ENCODE data around the gene OR9I1. TPM values are rescaled to one million over a fixed set of nuclear protein-coding genes. Genes with fewer than 3 reads are reported as not detected.

The OR9I1 gene
- total and polyA plus RNA-seq, 2 of the 4 experiments (the other 2 are of a cell fraction): not detected

Other genes with a start within 250 kb of the OR9I1 start
- not detected in 2 replicates for gene OR9Q1, start 101.6 kb downstream of the OR9I1 start, total RNA-seq (2012; rRNA removed)
- not detected in 2 replicates for gene OR9Q1, start 101.6 kb downstream of the OR9I1 start, polyA plus RNA-seq (2012; rRNA removed)
- gene OR6Q1, start 94.6 kb downstream of the OR9I1 start, total RNA-seq (2012; rRNA removed): not detected in 2 replicates
- not detected in 2 replicates for gene OR6Q1, start 94.6 kb downstream of the OR9I1 start, polyA plus RNA-seq (2012; rRNA removed)
- gene OR9Q2, start 63.5 kb upstream of the OR9I1 start, total RNA-seq (2012; rRNA removed): not detected in 2 replicates
- not detected in 2 replicates for gene OR9Q2, start 63.5 kb upstream of the OR9I1 start, polyA plus RNA-seq (2012; rRNA removed)
- gene OR1S2, start 78.6 kb upstream of the OR9I1 start, total RNA-seq (2012; rRNA removed): not detected in 2 replicates
- not detected in 2 replicates for gene OR1S2, start 78.6 kb upstream of the OR9I1 start, polyA plus RNA-seq (2012; rRNA removed)
- not detected in 2 replicates for gene OR1S1, start 87.2 kb upstream of the OR9I1 start, total RNA-seq (2012; rRNA removed)
- gene OR1S1, start 87.2 kb upstream of the OR9I1 start, polyA plus RNA-seq (2012; rRNA removed): not detected in 2 replicates
- not detected in 2 replicates for gene OR10Q1, start 103.4 kb upstream of the OR9I1 start, total RNA-seq (2012; rRNA removed)
- 0.07 TPM in 1 of 2 replicates, not detected in the other for gene OR10Q1, start 103.4 kb upstream of the OR9I1 start, polyA plus RNA-seq (2012; rRNA removed)
- not detected in 2 replicates for gene OR10W1, start 142.7 kb upstream of the OR9I1 start, total RNA-seq (2012; rRNA removed)
- not detected in 2 replicates for gene OR10W1, start 142.7 kb upstream of the OR9I1 start, polyA plus RNA-seq (2012; rRNA removed)
- gene OR5B17, start 233.5 kb upstream of the OR9I1 start, total RNA-seq (2012; rRNA removed): not detected in 2 replicates
- gene OR5B17, start 233.5 kb upstream of the OR9I1 start, polyA plus RNA-seq (2012; rRNA removed): not detected in 2 replicates

Data from IMR-90 (cell line).